Endothelial cell of umbilical vein (primary cell): ENCODE results near the gene LAMC3. TPM values are rescaled to one million over a fixed set of nuclear protein-coding genes. Genes with fewer than 3 reads are reported as not detected.
A peak's percentile ranks its signal among the peaks of the same experiment; 100 is the strongest.

Source experiments
- BruUV-seq: library from RNA; stranded (reverse); fragments of 400-500 nt; replicated peaks from 2 replicates; lab custom pipeline; 2021; lab: Mats Ljungman, UMichigan
- CTCF ChIA-PET: fragments of 300-600, 350-600 bp; sonication (Branson Sonifier 250); formaldehyde crosslinking; loops from one replicate; lab custom pipeline; 2021; ENCODE audit warnings: antibody characterized with exemption, inconsistent platforms; lab: Charles Lee
- POLR2A ChIA-PET: fragments of 300-600, 350-600 bp; sonication (Branson Sonifier 250); formaldehyde crosslinking; loops from one replicate; lab custom pipeline; 2021; ENCODE audit warnings: antibody characterized with exemption, inconsistent platforms; lab: Charles Lee
- DNase-seq: peaks from one replicate; pipeline ENCODE4 v3.0.0-alpha.2; 2011; ENCODE audit warnings: low read depth, low spot score
- FAIRE-seq: peaks from 2 replicates; lab custom pipeline; 2011; peaks lifted over from hg19 to GRCh38; lab: Jason Lieb, UNC
- H2AFZ ChIP-seq: 2 replicates; pipeline ENCODE4 v1.6.0; 2012; ENCODE audit warnings: low read depth, low read length, control low read depth, inconsistent platforms
- H3K27ac ChIP-seq: 2 replicates; pipeline ENCODE4 v1.5.1; 2011; ENCODE audit warnings: low read depth, mild to moderate bottlenecking, control low read depth, low read length, moderate library complexity; ENCODE audit not compliant: insufficient read depth
- H3K27me3 ChIP-seq, 2 experiments: 2 replicates each; pipeline versions ENCODE4 v1.6.0 to v1.6.1; 2011; ENCODE audit warnings: low read length in 2 of 2, mixed read lengths in 1 of 2; ENCODE audit not compliant: control insufficient read depth in 2 of 2, insufficient read depth in 2 of 2
- H3K36me3 ChIP-seq, 2 experiments: 2 replicates in 1 of 2; 3 replicates in 1 of 2; pipeline ENCODE4 v1.5.1; 2011; ENCODE audit warnings: low read length in 2 of 2, mild to moderate bottlenecking in 1 of 2, moderate library complexity in 1 of 2; ENCODE audit not compliant: control insufficient read depth in 2 of 2, insufficient read depth in 2 of 2; ENCODE audit errors: extremely low read depth in 1 of 2
- H3K4me1 ChIP-seq: 3 replicates; pipeline ENCODE4 v1.5.1; 2011; ENCODE audit warnings: mild to moderate bottlenecking, low read length; ENCODE audit not compliant: control insufficient read depth, insufficient read depth; ENCODE audit errors: extremely low read depth
- H3K4me2 ChIP-seq: 2 replicates; pipeline ENCODE4 v1.6.1; 2011; ENCODE audit warnings: low read length, control low read depth, mixed read lengths; ENCODE audit not compliant: insufficient read depth
- H3K4me3 ChIP-seq, 3 experiments: fragments of 200-600 bp in 1 of 3; sonication (generic), shearing (Covaris generic) in 1 of 3; replicated peaks in 1 of 3; 2 replicates each; pipeline ENCODE4 v1.5.1; 2011 to 2016; ENCODE audit warnings: control low read depth in 3 of 3, low read length in 3 of 3, mild to moderate bottlenecking in 2 of 3, inconsistent platforms in 1 of 3, low read depth in 1 of 3, moderate library complexity in 1 of 3; ENCODE audit not compliant: insufficient read depth in 1 of 3
- H3K79me2 ChIP-seq: 2 replicates; pipeline ENCODE4 v1.6.0; 2012; ENCODE audit warnings: low read length, inconsistent platforms; ENCODE audit not compliant: control insufficient read depth, insufficient read depth
- H3K9ac ChIP-seq: replicated peaks from 2 replicates; pipeline ENCODE3; 2011; ENCODE audit warnings: low read length, control low read depth; ENCODE audit not compliant: insufficient read depth; ENCODE audit errors: extremely low read depth
- H3K9me1 ChIP-seq: replicated peaks from 3 replicates; pipeline ENCODE4 v1.6.0; 2011; ENCODE audit warnings: mild to moderate bottlenecking, low read length; ENCODE audit not compliant: control insufficient read depth, insufficient read depth; ENCODE audit errors: extremely low read depth
- H3K9me3 ChIP-seq: replicated peaks from 2 replicates; pipeline ENCODE4 v1.5.1; 2012; ENCODE audit warnings: low read length, inconsistent platforms; ENCODE audit not compliant: control insufficient read depth, insufficient read depth
- H4K20me1 ChIP-seq: replicated peaks from 2 replicates; pipeline ENCODE3; 2011; ENCODE audit warnings: mild to moderate bottlenecking, low read length; ENCODE audit not compliant: control insufficient read depth, insufficient read depth; ENCODE audit errors: extremely low read depth
- CTCF ChIP-seq, 2 donors: IDR thresholded peaks; 1 replicate in 1 of 2; 2 replicates in 1 of 2; pipeline ENCODE4 v1.5.1; 2011; ENCODE audit warnings: low read length in 2 of 2, mild to moderate bottlenecking in 2 of 2, moderate library complexity in 2 of 2, control low read depth in 1 of 2, inconsistent platforms in 1 of 2, low read depth in 1 of 2; ENCODE audit not compliant: insufficient read depth in 1 of 2; ENCODE audit errors: extremely low read depth in 1 of 2
- EZH2 ChIP-seq: IDR thresholded peaks from 2 replicates; pipeline ENCODE4 v1.6.1; 2012; ENCODE audit warnings: borderline replicate concordance, low read depth, mild to moderate bottlenecking, moderate library complexity, low read length, inconsistent platforms; ENCODE audit not compliant: severe bottlenecking
- FOS ChIP-seq: IDR thresholded peaks from 2 replicates; pipeline ENCODE4 v1.6.1; 2011; ENCODE audit warnings: mild to moderate bottlenecking, low read length, moderate library complexity, borderline replicate concordance; ENCODE audit not compliant: insufficient read depth
- GATA2 ChIP-seq: IDR thresholded peaks from 2 replicates; pipeline ENCODE4 v1.7.0; 2011; ENCODE audit warnings: low read depth, mild to moderate bottlenecking, moderate library complexity, mixed read lengths, low read length; ENCODE audit not compliant: insufficient read length, insufficient read depth
- JUN ChIP-seq: IDR thresholded peaks from 2 replicates; pipeline ENCODE4 v1.6.1; 2011; ENCODE audit warnings: borderline replicate concordance, low read depth; ENCODE audit not compliant: insufficient read length, insufficient read depth
- MAX ChIP-seq: IDR thresholded peaks from 2 replicates; pipeline ENCODE4 v1.6.1; 2011; ENCODE audit not compliant: insufficient read depth, insufficient read length
- MYC ChIP-seq: IDR thresholded peaks from one replicate; pipeline ENCODE4 v1.6.1; 2011; ENCODE audit warnings: mild to moderate bottlenecking, low read depth, low read length
- POLR2A ChIP-seq: IDR thresholded peaks from 2 replicates; pipeline ENCODE4 v1.6.1; 2012; ENCODE audit warnings: low read depth, mild to moderate bottlenecking, control low read depth, low read length
- POLR2AphosphoS5 ChIP-seq: IDR thresholded peaks from 2 replicates; pipeline ENCODE4 v1.6.1; 2012; ENCODE audit warnings: low read depth, mild to moderate bottlenecking, control low read depth, low read length, moderate library complexity; ENCODE audit not compliant: insufficient read depth
- dilution Hi-C: fragments of 300-500 bp; cut with MboI; formaldehyde crosslinking; loops from one replicate; pipeline ENCODE4 v1.15.0; 2019; ENCODE audit warnings: low sequenced_read_pairs; ENCODE audit not compliant: extremely low pct_ligation_motif_present
- intact Hi-C: fragments of 100-400 bp; cut with micrococcal nuclease; formaldehyde crosslinking; loops from one replicate; pipeline ENCODE4 v1.10.0; 2022
- polyA plus RNA-seq, 4 experiments: library from polyadenylated mRNA; depleted of rRNA in 3 of 4; stranded (reverse) in 3 of 4; unstranded in 1 of 4; fragments of >200 nt; gene quantifications; 2 replicates each; pipeline versions ENCODE4 v1.2.1 to v1.2.3, GENCODE V29; 2011 to 2012; ENCODE audit warnings: missing spikeins in 1 of 4
- total RNA-seq: library from RNA; stranded (reverse); gene quantifications from 2 replicates; pipeline ENCODE4 v1.2.3, GENCODE V29; 2021

The LAMC3 gene
- total and polyA plus RNA-seq, 2 donors (not counting 3 experiments of a cell fraction or from before 2014, with no cell fraction given), result 0.18 to 0.38 TPM

- ChIA-PET POLR2A (no interaction called here), CTCF (interaction anchor here (0.8 to 1.3 kb wide), 5 partner anchors 12 to 40 kb away, joined by 3 to 5 read pairs (median 4); partner anchors contain the start of gene AIF1L)
- H3K4me2 ChIP-seq, result no peak overlapping the region
- no peak for DNase-seq
- H3K36me3 ChIP-seq, result no peaks in the 10 kb centered on the region
- BruUV-seq, result no TSS peak
- no peak overlapping the region for H3K27ac ChIP-seq
- H3K79me2 ChIP-seq, result no peaks in the 10 kb centered on the region
- H3K9ac ChIP-seq, result no peak overlapping the region
- peaks cover 0 to 3% of the 10 kb centered on the region in 2 experiments for H3K27me3 ChIP-seq
- no peaks in the 10 kb centered on the region for H4K20me1 ChIP-seq
- intact Hi-C loops (no loop called here), dilution Hi-C loops (no loop called here)
- no peaks in the 10 kb centered on the region for H3K9me1 ChIP-seq
- TF ChIP-seq FOS, result no peak
- no peak for TF ChIP-seq JUN
- no peak for TF ChIP-seq MAX
- TF ChIP-seq MYC, result no peak
- TF ChIP-seq EZH2, result no peak
- TF ChIP-seq CTCF (IDR thresholded peaks at IDR 0.05; ENCODE audit: extremely low read depth in 1 of 2, insufficient read depth in 1 of 2, low read depth in 1 of 2, low read length in 2 of 2), result no peak
- no peak for TF ChIP-seq POLR2AphosphoS5
- TF ChIP-seq POLR2A, result no peak
- no peak for TF ChIP-seq GATA2
- H3K4me3 ChIP-seq, result no peak overlapping the region
- no peaks in the 10 kb centered on the region for H3K9me3 ChIP-seq
- H3K4me1 ChIP-seq, result no peaks in the 10 kb centered on the region
- no peak overlapping the region for H2AFZ ChIP-seq
- FAIRE-seq, result peak; percentile 78
These were observed 75.8 kb downstream of the LAMC3 start for GRCh38 chr9:131084661-131085369.
